H1 (cell line): ENCODE data around the gene GOSR1. TPM values are rescaled to one million over a fixed set of nuclear protein-coding genes. Genes with fewer than 3 reads are reported as not detected.

Source experiments
- CTCF ChIA-PET: fragments of 300-600 bp; sonication (Branson Sonifier 250); formaldehyde crosslinking; loops from one replicate; lab custom pipeline; 2021; ENCODE audit not compliant: partially characterized antibody; lab: Charles Lee
- POLR2A ChIA-PET: fragments of 300-600 bp; sonication (Branson Sonifier 250); formaldehyde crosslinking; loops from one replicate; lab custom pipeline; 2021; ENCODE audit warnings: inconsistent platforms; ENCODE audit not compliant: partially characterized antibody; lab: Charles Lee
- DNase-seq, 2 experiments: peaks; one replicate each; pipeline versions ENCODE4 v3.0.0 to v3.0.0-alpha.2; 2010 to 2022; ENCODE audit warnings: low spot score in 2 of 2, low read depth in 1 of 2, mixed read lengths in 1 of 2
- FAIRE-seq: peaks from 2 replicates; lab custom pipeline; 2011; peaks lifted over from hg19 to GRCh38; lab: Jason Lieb, UNC
- H2AFZ ChIP-seq: 2 replicates; pipeline ENCODE4 v1.8.1; 2012; ENCODE audit warnings: low read length, inconsistent platforms
- H2AK5ac ChIP-seq: 2 replicates; pipeline ENCODE4 v1.6.1; 2013; ENCODE audit warnings: low read depth, low read length
- H2BK120ac ChIP-seq: replicated peaks from 2 replicates; pipeline ENCODE3; 2013; ENCODE audit warnings: low read depth, low read length, inconsistent platforms
- H2BK12ac ChIP-seq: 2 replicates; pipeline ENCODE4 v1.6.1; 2013; ENCODE audit warnings: low read depth, low read length
- H2BK15ac ChIP-seq: 2 replicates; pipeline ENCODE4 v1.6.1; 2013; ENCODE audit warnings: low read length
- H2BK20ac ChIP-seq: 2 replicates; pipeline ENCODE4 v1.6.1; 2013; ENCODE audit warnings: low read length
- H2BK5ac ChIP-seq: 2 replicates; pipeline ENCODE4 v1.6.1; 2013; ENCODE audit warnings: low read depth, low read length
- H3K14ac ChIP-seq: 2 replicates; pipeline ENCODE4 v1.6.1; 2013; ENCODE audit warnings: inconsistent platforms; ENCODE audit not compliant: insufficient read length
- H3K18ac ChIP-seq: 2 replicates; pipeline ENCODE4 v1.6.1; 2013; ENCODE audit warnings: low read length; ENCODE audit errors: extremely low read depth
- H3K23ac ChIP-seq: 2 replicates; pipeline ENCODE4 v1.6.1; 2013; ENCODE audit warnings: inconsistent platforms; ENCODE audit not compliant: insufficient read length
- H3K23me2 ChIP-seq: 2 replicates; pipeline ENCODE4 v1.6.1; 2013; ENCODE audit warnings: low read depth, low read length
- H3K27ac ChIP-seq: 2 replicates; pipeline ENCODE4 v1.6.1; 2011; ENCODE audit warnings: low read depth, low read length, inconsistent platforms
- H3K27me3 ChIP-seq, 4 experiments: replicated peaks in 1 of 4; 1 replicate in 1 of 4; 2 replicates in 3 of 4; pipeline versions ENCODE4 v1.6.1 to v1.8.1; 2011 to 2013; ENCODE audit warnings: low read length in 3 of 4, mild to moderate bottlenecking in 3 of 4, inconsistent platforms in 2 of 4, mixed read lengths in 2 of 4, moderate library complexity in 1 of 4; ENCODE audit not compliant: control insufficient read depth in 3 of 4, insufficient read depth in 3 of 4; ENCODE audit errors: extremely low read depth in 1 of 4
- H3K36me3 ChIP-seq, 4 experiments: 2 replicates each; pipeline versions ENCODE4 v1.6.1 to v1.8.1; 2011 to 2013; ENCODE audit warnings: mild to moderate bottlenecking in 4 of 4, low read length in 3 of 4, moderate library complexity in 2 of 4, control low read depth in 1 of 4, inconsistent platforms in 1 of 4; ENCODE audit not compliant: insufficient read depth in 4 of 4, control insufficient read depth in 2 of 4
- H3K4ac ChIP-seq: replicated peaks from 2 replicates; pipeline ENCODE3; 2013; ENCODE audit warnings: low read length, low read depth, mixed read lengths, inconsistent platforms; ENCODE audit not compliant: insufficient read length
- H3K4me1 ChIP-seq, 4 experiments: replicated peaks in 1 of 4; 1 replicate in 1 of 4; 2 replicates in 3 of 4; pipeline versions ENCODE4 v1.6.1 to v1.8.1; 2011 to 2013; ENCODE audit warnings: low read length in 3 of 4, inconsistent platforms in 2 of 4, mixed read lengths in 1 of 4; ENCODE audit not compliant: insufficient read depth in 4 of 4, control insufficient read depth in 3 of 4
- H3K4me2 ChIP-seq, 2 experiments: 2 replicates each; pipeline versions ENCODE4 v1.6.1 to v1.8.1; 2011 to 2013; ENCODE audit warnings: low read depth in 2 of 2, low read length in 2 of 2, control low read depth in 1 of 2, inconsistent platforms in 1 of 2, mild to moderate bottlenecking in 1 of 2; ENCODE audit not compliant: insufficient read depth in 1 of 2
- H3K4me3 ChIP-seq, 4 experiments: fragments of 200-600, 300-600 bp in 1 of 4; sonication (generic), shearing (Covaris generic), sonication (Bioruptor Twin) in 1 of 4; 2 replicates each; pipeline versions ENCODE4 v1.5.1 to v1.8.1; 2011 to 2016; ENCODE audit warnings: low read length in 4 of 4, low read depth in 3 of 4, control low read depth in 2 of 4, inconsistent platforms in 2 of 4, mild to moderate bottlenecking in 2 of 4, mixed read lengths in 1 of 4, moderate library complexity in 1 of 4; ENCODE audit not compliant: insufficient read depth in 2 of 4; ENCODE audit errors: extremely low read depth in 1 of 4
- H3K56ac ChIP-seq: replicated peaks from 2 replicates; pipeline ENCODE3; 2013; ENCODE audit warnings: low read depth, mild to moderate bottlenecking, mixed read lengths, low read length, inconsistent platforms; ENCODE audit not compliant: insufficient read length
- H3K79me1 ChIP-seq: 2 replicates; pipeline ENCODE4 v1.6.1; 2013; ENCODE audit warnings: low read depth, low read length, control low read depth
- H3K79me2 ChIP-seq, 2 experiments: 2 replicates each; pipeline versions ENCODE4 v1.6.1 to v1.8.1; 2012 to 2013; ENCODE audit warnings: low read length in 2 of 2, mild to moderate bottlenecking in 2 of 2, inconsistent platforms in 1 of 2; ENCODE audit not compliant: insufficient read depth in 2 of 2, control insufficient read depth in 1 of 2
- H3K9ac ChIP-seq, 4 experiments: replicated peaks in 1 of 4; 1 replicate in 1 of 4; 2 replicates in 3 of 4; pipeline versions ENCODE4 v1.6.1 to v1.8.1; 2011 to 2013; ENCODE audit warnings: low read depth in 3 of 4, low read length in 3 of 4, control low read depth in 2 of 4, mild to moderate bottlenecking in 2 of 4, moderate library complexity in 2 of 4, inconsistent platforms in 1 of 4; ENCODE audit errors: extremely low read depth in 1 of 4
- H3K9me3 ChIP-seq, 2 experiments: 2 replicates each; pipeline versions ENCODE4 v1.6.1 to v1.8.1; 2012 to 2013; ENCODE audit warnings: mild to moderate bottlenecking in 2 of 2, moderate library complexity in 2 of 2, control low read depth in 1 of 2, inconsistent platforms in 1 of 2, low read depth in 1 of 2, low read length in 1 of 2, mixed read lengths in 1 of 2; ENCODE audit not compliant: insufficient read depth in 2 of 2
- H4K20me1 ChIP-seq, 2 experiments: replicated peaks in 1 of 2; 2 replicates each; pipeline versions ENCODE3 to v1.8.1; 2011 to 2013; ENCODE audit warnings: inconsistent platforms in 2 of 2, low read length in 2 of 2, mild to moderate bottlenecking in 1 of 2; ENCODE audit not compliant: insufficient read depth in 2 of 2, control insufficient read depth in 1 of 2
- H4K5ac ChIP-seq: 2 replicates; pipeline ENCODE4 v1.6.1; 2013; ENCODE audit warnings: low read length, low read depth, mixed read lengths, inconsistent platforms; ENCODE audit not compliant: insufficient read length
- H4K8ac ChIP-seq: 2 replicates; pipeline ENCODE4 v1.8.0; 2013; ENCODE audit warnings: mild to moderate bottlenecking, moderate library complexity, low read length, inconsistent platforms; ENCODE audit not compliant: insufficient read depth; ENCODE audit errors: extremely low read depth
- H4K91ac ChIP-seq: replicated peaks from 2 replicates; pipeline ENCODE3; 2013; ENCODE audit warnings: low read length, mixed read lengths, inconsistent platforms; ENCODE audit not compliant: insufficient read length
- WGBS, 2 experiments: shearing (Covaris generic) in 1 of 2; methylation state at CpG; one replicate each; pipeline versions ENCODE4 v1.1.6 to v1.1.7; 2013 to 2015; ENCODE audit warnings: low lambda C conversion rate in 2 of 2, mixed read lengths in 2 of 2, inconsistent platforms in 1 of 2, low coverage in 1 of 2, missing lambda C conversion rate in 1 of 2; ENCODE audit not compliant: insufficient replicate concordance in 2 of 2, insufficient coverage in 1 of 2, insufficient read length in 1 of 2; ENCODE audit errors: extremely low coverage in 1 of 2, missing lambda C conversion rate in 1 of 2; 5-methylcytosine and 5-hydroxymethylcytosine counted together
- polyA plus RNA-seq, 7 experiments: library from polyadenylated mRNA; depleted of rRNA in 3 of 7; stranded (reverse) in 5 of 7; unstranded in 2 of 7; fragments of >200 nt in 5 of 7; fragments of 200-250 nt in 2 of 7; gene quantifications; 1 replicate in 5 of 7; 2 replicates in 1 of 7; 4 replicates in 1 of 7; pipeline versions ENCODE4 v1.2.1 to v1.2.3, GENCODE V29; 2011 to 2013; ENCODE audit warnings: missing spikeins in 2 of 7, mixed read lengths in 2 of 7
- total RNA-seq: library from RNA; stranded (reverse); fragmentation: NEBNext Ultra II Directional; extraction: Animal tissue kit (Norgen Biotek cat#: 25700); gene quantifications from 2 replicates; pipeline ENCODE4 v1.2.1, GENCODE V29; 2021

Gene GOSR1
- total and polyA plus RNA-seq, 2 of the 8 experiments (the other 6 are each of a cell fraction or from before 2014, with no cell fraction given), result 9.2 to 43.3 TPM

DNA sequence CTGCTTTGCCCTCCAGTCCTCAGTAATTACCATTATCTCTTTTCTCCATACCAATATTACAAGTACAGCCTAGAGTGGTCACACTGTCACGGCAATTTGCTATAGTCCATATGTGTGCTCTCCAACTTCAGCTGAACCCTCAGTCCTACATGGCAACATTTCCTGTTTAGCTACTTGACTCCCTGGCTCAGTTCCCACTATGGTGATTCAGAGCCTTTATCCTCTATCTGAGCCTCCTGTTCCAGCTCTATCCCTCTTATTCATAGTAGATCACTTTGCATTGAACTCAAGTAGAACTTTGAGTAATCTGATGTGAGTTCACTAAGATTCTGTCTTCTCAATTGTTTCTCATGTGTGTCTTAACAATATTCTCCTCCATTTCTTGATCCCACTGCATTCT, 43.7 kb upstream of the GOSR1 start:
- H2BK12ac ChIP-seq, result no peak overlapping the region
- no peak overlapping the region for H3K18ac ChIP-seq
- H3K27me3 ChIP-seq, result no peaks in the 10 kb centered on the region
- no peaks in the 10 kb centered on the region for H3K79me1 ChIP-seq
- POLR2A ChIA-PET, result interaction anchor here (0.5 kb wide), 1 partner anchor 59 kb away, joined by 4 read pairs; no protein-coding TSS in a partner anchor
- no peak overlapping the region for H3K4me3 ChIP-seq
- H3K4me1 ChIP-seq, result no peaks in the 10 kb centered on the region
- 84% methylated on average over 1 of the region's 1 CpG; no CpG with 5 or more reads in 1 of the 2 experiments for WGBS, 2 experiments
- H4K5ac ChIP-seq, result no peak overlapping the region
- H3K79me2 ChIP-seq, result no peaks in the 10 kb centered on the region
- H3K27ac ChIP-seq, result no peak overlapping the region
- CTCF ChIA-PET, result no interaction called here
- H4K20me1 ChIP-seq, result no peaks in the 10 kb centered on the region
- H3K9me3 ChIP-seq, result no peaks in the 10 kb centered on the region
- no peak overlapping the region for H3K23ac ChIP-seq
- no peak overlapping the region for H3K14ac ChIP-seq
- no peak overlapping the region for H2AK5ac ChIP-seq
- no peak overlapping the region for H3K56ac ChIP-seq
- H2AFZ ChIP-seq, result no peak overlapping the region
- no peak overlapping the region for H3K4ac ChIP-seq
- no peak overlapping the region for H3K4me2 ChIP-seq
- no peak overlapping the region for H2BK15ac ChIP-seq
- no peak for FAIRE-seq
- H2BK120ac ChIP-seq, result no peak overlapping the region
- no peak overlapping the region for H3K9ac ChIP-seq
- DNase-seq, result no peak
- no peaks in the 10 kb centered on the region for H3K23me2 ChIP-seq
- no peak overlapping the region for H2BK5ac ChIP-seq
- no peak overlapping the region for H2BK20ac ChIP-seq
- peaks cover 0 to 5% (median 0%) of the 10 kb centered on the region in 4 experiments; a peak in 1 of 8 replicates for H3K36me3 ChIP-seq
- H4K8ac ChIP-seq, result no peak overlapping the region
- no peak overlapping the region for H4K91ac ChIP-seq
